Prostate gland (tissue), 2 donors: ENCODE measurements around the gene DKK3.

Source experiments
- POLR2A ChIP-seq: fragments of 450-650 bp; IDR thresholded peaks from one replicate; pipeline ENCODE4 v1.6.1; 2016; ENCODE audit warnings: antibody characterized with exemption, mild to moderate bottlenecking
- POLR2AphosphoS5 ChIP-seq: sonication (generic); formaldehyde crosslinking; IDR thresholded peaks from one replicate; pipeline ENCODE4 v1.6.1; 2017; ENCODE audit warnings: antibody characterized with exemption
- TF ChIP-seq, protein P1 (sequence below), 4 experiments: fragments of 200-600 bp in 2 of 4; fragments of 450-650 bp in 2 of 4; sonication (generic) in 2 of 4; IDR thresholded peaks; 1 replicate in 3 of 4; 2 replicates in 1 of 4; pipeline ENCODE4 v1.5.1; 2016 to 2019; ENCODE audit warnings: antibody characterized with exemption in 4 of 4, mild to moderate bottlenecking in 2 of 4, moderate library complexity in 2 of 4

DNA sequence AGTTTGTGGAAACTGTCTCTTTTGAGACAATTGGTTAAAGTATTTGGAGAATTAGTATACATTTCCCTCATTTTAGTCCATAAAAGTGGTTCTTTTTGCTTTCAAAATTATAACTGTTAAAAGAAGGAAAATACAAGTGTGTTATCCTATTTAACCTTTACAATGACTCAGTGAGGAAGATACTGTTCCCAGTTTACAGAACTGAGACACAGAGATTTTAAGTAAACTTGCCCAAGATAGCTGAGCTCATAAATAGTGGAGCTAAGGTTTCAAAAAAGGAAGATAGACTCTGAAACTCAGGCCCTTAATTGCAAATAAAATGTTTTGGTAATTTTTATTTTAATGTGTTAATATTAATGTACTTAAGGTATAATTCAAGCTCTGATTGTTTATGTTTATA is 58.9 kb downstream of the DKK3 start:
- TF ChIP-seq POLR2A (no peak), POLR2AphosphoS5 (no peak)
- TF ChIP-seq, protein P1, sequence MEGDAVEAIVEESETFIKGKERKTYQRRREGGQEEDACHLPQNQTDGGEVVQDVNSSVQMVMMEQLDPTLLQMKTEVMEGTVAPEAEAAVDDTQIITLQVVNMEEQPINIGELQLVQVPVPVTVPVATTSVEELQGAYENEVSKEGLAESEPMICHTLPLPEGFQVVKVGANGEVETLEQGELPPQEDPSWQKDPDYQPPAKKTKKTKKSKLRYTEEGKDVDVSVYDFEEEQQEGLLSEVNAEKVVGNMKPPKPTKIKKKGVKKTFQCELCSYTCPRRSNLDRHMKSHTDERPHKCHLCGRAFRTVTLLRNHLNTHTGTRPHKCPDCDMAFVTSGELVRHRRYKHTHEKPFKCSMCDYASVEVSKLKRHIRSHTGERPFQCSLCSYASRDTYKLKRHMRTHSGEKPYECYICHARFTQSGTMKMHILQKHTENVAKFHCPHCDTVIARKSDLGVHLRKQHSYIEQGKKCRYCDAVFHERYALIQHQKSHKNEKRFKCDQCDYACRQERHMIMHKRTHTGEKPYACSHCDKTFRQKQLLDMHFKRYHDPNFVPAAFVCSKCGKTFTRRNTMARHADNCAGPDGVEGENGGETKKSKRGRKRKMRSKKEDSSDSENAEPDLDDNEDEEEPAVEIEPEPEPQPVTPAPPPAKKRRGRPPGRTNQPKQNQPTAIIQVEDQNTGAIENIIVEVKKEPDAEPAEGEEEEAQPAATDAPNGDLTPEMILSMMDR (IDR thresholded peaks at IDR 0.05): no peak
